ENCODE measurements around the gene KRTAP5-4. TPM values are rescaled to one million over a fixed set of nuclear protein-coding genes. Genes with fewer than 3 reads are reported as not detected.
"Not testable (repeated sequence)": the region's sequence is repeated elsewhere in the genome, so short reads cannot be mapped to it uniquely, and the experiment has no call there.

Gene KRTAP5-4
- total RNA-seq, 2 donors from 2014 or later: not detected

DNA sequence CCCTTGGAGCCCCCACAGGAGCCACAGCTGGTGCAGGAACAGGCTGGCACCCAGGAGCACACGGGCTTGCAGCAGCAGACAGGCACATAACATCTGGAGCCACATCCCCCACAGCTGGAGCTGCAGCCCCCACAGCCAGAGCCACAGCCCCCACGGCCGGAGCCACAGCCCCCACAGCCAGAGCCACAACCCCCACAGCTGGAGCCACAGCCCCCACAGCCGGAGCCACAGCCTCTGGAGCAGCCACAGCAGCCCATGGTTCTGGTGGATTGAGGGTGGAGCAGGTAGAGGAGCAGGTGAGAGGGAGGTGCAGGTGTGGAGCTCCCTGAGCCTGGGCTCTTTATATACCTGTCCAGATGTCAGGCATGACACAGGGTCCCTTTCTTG lies 24.0 kb downstream of the KRTAP5-4 start, which contains the start of gene KRTAP5-2:
KRTAP5-2 (minus strand) TSS at position 301 of the 387 bp plus-strand sequence; CDS start at position 257, 44 bp downstream.
- DNase-seq (ENCODE audit: low spot score) (no peak), ATAC-seq (ENCODE audit: insufficient number of reproducible peaks, low FRiP score, low read depth) (no peak)
- Histone ChIP-seq H3K9me3 (no peaks in the 10 kb centered on the region), H3K36me3 (no peaks in the 10 kb centered on the region), H3K27ac (no peak within 1 kb of the TSS), H3K4me3 (no peak within 1 kb of the TSS), H3K4me1 (ENCODE audit: control insufficient read depth in 1 of 2, low read depth in 2 of 2) (no peaks in the 10 kb centered on the region), H3K27me3 (replicated peaks; ENCODE audit: insufficient read depth) (no peaks in the 10 kb centered on the region)
- TF ChIP-seq, protein P1, sequence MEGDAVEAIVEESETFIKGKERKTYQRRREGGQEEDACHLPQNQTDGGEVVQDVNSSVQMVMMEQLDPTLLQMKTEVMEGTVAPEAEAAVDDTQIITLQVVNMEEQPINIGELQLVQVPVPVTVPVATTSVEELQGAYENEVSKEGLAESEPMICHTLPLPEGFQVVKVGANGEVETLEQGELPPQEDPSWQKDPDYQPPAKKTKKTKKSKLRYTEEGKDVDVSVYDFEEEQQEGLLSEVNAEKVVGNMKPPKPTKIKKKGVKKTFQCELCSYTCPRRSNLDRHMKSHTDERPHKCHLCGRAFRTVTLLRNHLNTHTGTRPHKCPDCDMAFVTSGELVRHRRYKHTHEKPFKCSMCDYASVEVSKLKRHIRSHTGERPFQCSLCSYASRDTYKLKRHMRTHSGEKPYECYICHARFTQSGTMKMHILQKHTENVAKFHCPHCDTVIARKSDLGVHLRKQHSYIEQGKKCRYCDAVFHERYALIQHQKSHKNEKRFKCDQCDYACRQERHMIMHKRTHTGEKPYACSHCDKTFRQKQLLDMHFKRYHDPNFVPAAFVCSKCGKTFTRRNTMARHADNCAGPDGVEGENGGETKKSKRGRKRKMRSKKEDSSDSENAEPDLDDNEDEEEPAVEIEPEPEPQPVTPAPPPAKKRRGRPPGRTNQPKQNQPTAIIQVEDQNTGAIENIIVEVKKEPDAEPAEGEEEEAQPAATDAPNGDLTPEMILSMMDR (IDR thresholded peaks at IDR 0.05): no peak

DNA sequence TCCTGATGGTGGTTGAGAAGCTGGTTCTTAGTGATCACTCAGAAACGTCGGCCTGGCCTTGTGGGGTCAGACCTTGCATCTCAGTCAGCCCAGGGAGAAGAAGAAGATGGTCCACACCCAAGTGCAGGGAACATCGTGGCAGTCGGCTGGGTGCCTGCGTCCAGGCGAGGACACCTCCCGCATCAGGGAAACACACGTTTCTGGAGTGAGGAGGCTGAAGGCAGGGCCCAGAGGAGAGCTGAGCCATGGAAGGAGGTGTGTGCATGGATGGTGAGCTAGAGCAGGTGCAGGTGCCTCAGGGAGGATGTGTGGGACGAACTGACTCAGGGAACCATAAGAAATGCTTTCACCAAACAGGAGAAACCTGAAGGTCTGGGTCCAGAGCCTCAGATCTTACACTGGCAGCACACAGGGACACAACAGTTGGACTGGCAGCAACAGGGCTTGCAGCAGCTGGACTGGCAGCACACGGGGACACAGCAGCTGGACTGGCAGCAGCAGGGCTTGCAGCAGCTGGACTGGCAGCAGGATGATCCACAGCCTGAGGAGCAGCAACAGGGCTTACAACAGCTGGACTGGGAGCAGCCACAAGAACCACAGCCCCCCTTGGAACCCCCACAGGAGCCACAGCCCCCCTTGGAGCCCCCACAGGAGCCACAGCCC lies 24.5 kb downstream of the KRTAP5-4 start:
- Histone ChIP-seq H3K27me3 (replicated peaks; ENCODE audit: insufficient read depth) (no peaks in the 10 kb centered on the region), H3K9me3 (no peaks in the 10 kb centered on the region), H3K4me1 (ENCODE audit: control insufficient read depth in 1 of 2, low read depth in 2 of 2) (no peaks in the 10 kb centered on the region), H3K36me3 (no peaks in the 10 kb centered on the region), H3K27ac (no peak overlapping the region), H3K4me3 (no peak overlapping the region)
- ATAC-seq (ENCODE audit: insufficient number of reproducible peaks, low FRiP score, low read depth): no peak
- no peak for DNase-seq (ENCODE audit: low spot score)
- TF ChIP-seq, protein P1 (IDR thresholded peaks at IDR 0.05): no peak

DNA sequence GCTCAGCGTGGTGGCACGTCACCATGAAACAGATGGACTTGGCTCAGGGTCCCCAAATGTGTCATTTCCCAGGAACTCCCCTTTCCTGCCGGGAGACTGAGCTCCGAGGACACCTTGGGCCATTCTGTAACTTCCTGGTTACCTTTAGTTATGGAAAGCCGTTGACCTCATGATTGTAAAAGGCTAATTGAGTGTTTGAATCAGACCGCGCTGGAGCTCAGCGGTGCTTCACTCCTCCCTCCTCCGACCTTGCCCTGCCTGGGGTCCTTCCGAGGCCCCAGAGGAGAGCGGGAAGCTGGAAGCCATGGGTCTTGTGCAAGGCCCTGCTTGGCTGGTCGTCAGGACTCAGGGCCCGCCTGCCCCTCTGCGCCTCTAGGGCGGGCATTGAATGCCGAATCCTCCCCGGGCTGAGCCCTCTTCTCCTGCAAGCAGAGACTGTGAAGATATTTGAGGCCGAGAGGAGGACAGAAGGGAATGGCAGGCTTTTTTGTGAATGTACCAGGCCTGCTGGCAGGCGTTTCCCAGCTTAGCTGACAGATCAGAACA lies 25.3 kb downstream of the KRTAP5-4 start:
- not testable (repeated sequence) for ATAC-seq (ENCODE audit: insufficient number of reproducible peaks, low FRiP score, low read depth); DNase-seq (ENCODE audit: low spot score); H3K36me3 ChIP-seq; H3K4me1 ChIP-seq (ENCODE audit: control insufficient read depth in 1 of 2, low read depth in 2 of 2); H3K27ac ChIP-seq; H3K9me3 ChIP-seq; H3K27me3 ChIP-seq (replicated peaks; ENCODE audit: insufficient read depth); H3K4me3 ChIP-seq

DNA sequence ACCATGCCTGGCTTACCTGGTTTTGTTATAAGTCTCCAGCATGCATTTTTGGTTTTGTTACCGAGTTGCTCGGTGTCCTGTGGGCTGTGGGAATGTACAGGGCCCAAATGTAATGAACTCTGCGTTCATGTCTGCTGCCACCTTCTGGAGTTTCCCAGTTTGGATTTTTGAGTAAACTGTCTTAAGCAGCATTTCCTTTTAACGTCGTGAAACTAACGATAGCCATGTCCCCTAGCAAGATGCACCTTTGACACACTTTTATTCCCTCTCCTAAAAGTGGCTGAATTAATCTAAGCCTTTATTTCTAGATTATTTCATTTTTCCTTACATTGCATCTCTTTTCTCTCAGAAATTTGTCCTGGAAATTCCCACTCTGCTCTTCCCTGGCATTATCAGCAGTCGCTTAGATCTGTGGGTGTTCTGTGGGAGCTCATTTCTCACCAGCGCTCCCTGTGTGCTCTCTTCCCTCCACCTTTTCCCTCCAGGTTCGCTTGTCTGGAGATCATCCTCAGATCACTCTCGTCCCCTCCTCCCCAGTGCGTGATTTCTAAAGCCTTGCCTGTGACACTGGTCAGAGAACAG lies 25.9 kb downstream of the KRTAP5-4 start:
- not testable (repeated sequence) for H3K36me3 ChIP-seq; H3K27me3 ChIP-seq (replicated peaks; ENCODE audit: insufficient read depth); DNase-seq (ENCODE audit: low spot score); H3K4me3 ChIP-seq; H3K4me1 ChIP-seq (ENCODE audit: control insufficient read depth in 1 of 2, low read depth in 2 of 2); H3K9me3 ChIP-seq; H3K27ac ChIP-seq; ATAC-seq (ENCODE audit: insufficient number of reproducible peaks, low FRiP score, low read depth)

DNA sequence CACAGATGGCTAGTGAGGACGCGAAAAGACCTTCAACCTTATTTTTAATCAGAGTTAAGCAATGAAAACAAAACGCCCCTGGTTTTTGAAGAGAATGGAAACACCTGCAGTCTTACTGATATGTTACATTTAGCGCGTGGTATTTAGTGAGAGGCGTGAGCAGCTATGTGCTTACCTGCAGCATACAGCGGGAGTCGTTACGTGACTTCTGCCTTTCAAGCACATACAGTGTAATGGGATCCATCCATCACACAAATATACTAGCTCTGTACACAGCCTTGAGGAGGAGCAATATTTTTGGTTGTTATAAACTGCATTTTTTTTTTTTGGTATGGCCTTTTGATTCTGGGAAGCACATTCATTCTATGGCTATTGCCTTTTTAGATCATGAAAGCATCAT lies 29.3 kb downstream of the KRTAP5-4 start:
- ATAC-seq (ENCODE audit: insufficient number of reproducible peaks, low FRiP score, low read depth) (no peak), DNase-seq (ENCODE audit: low spot score) (no peak)
- no peaks in the 10 kb centered on the region for H3K9me3 ChIP-seq
- no peaks in the 10 kb centered on the region for H3K4me1 ChIP-seq (ENCODE audit: control insufficient read depth in 1 of 2, low read depth in 2 of 2)
- H3K4me3 ChIP-seq: no peak overlapping the region
- no peaks in the 10 kb centered on the region for H3K27me3 ChIP-seq (replicated peaks; ENCODE audit: insufficient read depth)
- H3K36me3 ChIP-seq: no peaks in the 10 kb centered on the region
- TF ChIP-seq, protein P1 (IDR thresholded peaks at IDR 0.05): no peak
- no peak overlapping the region for H3K27ac ChIP-seq

DNA sequence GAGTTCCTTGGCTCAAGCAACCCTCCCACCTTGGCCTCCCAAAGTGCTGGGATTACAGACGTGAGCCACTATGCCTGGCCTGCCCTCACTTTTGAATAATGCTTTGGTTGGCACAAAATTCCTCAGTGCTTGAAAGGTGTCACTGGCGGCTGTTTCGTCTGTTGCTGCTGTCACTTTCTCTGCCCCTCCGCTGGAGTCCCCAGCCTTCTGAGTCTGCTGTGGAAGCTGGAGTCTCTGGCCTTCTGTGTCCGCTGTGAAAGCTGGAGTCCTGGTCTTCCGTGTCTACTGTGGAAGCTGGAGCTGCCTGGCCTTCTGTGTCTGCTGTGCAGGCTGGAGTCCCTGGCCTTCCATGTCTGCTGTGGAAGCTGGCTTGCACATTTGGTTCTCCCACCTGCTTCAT lies 31.9 kb downstream of the KRTAP5-4 start:
- Histone ChIP-seq H3K36me3 (no peaks in the 10 kb centered on the region), H3K4me1 (ENCODE audit: control insufficient read depth in 1 of 2, low read depth in 2 of 2) (no peaks in the 10 kb centered on the region), H3K27me3 (replicated peaks; ENCODE audit: insufficient read depth) (no peaks in the 10 kb centered on the region), H3K4me3 (no peak overlapping the region), H3K27ac (no peak overlapping the region), H3K9me3 (no peaks in the 10 kb centered on the region)
- TF ChIP-seq, protein P1 (IDR thresholded peaks at IDR 0.05): no peak
- DNase-seq (ENCODE audit: low spot score) (no peak), ATAC-seq (ENCODE audit: insufficient number of reproducible peaks, low FRiP score, low read depth) (no peak)

DNA sequence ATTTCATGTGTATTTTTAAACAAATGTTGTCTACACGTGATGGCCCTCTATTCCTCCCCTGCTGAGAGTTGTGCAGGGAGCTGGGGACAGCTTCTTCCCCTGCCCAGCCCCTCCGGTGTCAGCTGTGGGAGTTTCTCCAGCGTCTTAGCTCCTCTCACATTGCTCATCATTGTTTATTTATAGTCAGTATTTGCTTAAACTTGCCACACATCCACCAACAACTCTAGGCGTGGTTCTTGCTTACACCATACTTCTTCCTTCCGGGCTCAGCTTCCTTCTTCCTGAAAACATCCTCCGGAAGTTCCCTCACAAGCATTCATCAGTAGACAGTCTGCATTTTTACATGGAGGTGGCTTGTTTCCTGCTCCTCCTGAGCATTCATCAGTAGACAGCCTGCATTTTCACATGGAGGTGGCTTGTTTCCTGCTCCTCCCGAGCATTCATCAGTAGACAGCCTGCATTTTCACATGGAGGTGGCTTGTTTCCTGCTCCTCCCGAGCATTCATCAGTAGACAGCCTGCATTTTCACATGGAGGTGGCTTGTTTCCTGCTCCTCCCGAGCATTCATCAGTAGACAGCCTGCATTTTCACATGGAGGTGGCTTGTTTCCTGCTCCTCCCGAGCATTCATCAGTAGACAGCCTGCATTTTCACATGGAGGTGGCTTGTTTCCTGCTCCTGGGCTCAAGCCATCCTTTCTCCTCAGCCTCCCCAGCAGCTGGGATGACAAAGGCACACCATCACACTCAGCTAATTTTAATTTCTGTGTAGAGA lies 32.6 kb downstream of the KRTAP5-4 start:
- H3K27me3 ChIP-seq (replicated peaks; ENCODE audit: insufficient read depth); H3K4me3 ChIP-seq; ATAC-seq (ENCODE audit: insufficient number of reproducible peaks, low FRiP score, low read depth); H3K36me3 ChIP-seq; H3K9me3 ChIP-seq; H3K27ac ChIP-seq; DNase-seq (ENCODE audit: low spot score); H3K4me1 ChIP-seq (ENCODE audit: control insufficient read depth in 1 of 2, low read depth in 2 of 2): not testable (repeated sequence)

Data from thoracic aorta (tissue), 2 donors.